Transverse colon (tissue), 4 donors: ENCODE data around the gene DIS3L2.

ENCODE experiments used
- CTCF ChIP-seq, 5 experiments: fragments of 200-600 bp in 3 of 5; fragments of 450-650 bp in 2 of 5; sonication (generic) in 3 of 5; IDR thresholded peaks; 1 replicate in 2 of 5; 2 replicates in 3 of 5; pipeline ENCODE4 v1.5.1; 2016 to 2017; ENCODE audit warnings: antibody characterized with exemption in 5 of 5, inconsistent platforms in 3 of 5, mild to moderate bottlenecking in 2 of 5, moderate library complexity in 1 of 5
- POLR2AphosphoS5 ChIP-seq, 3 donors: sonication (generic); formaldehyde crosslinking; IDR thresholded peaks; one replicate each; pipeline ENCODE4 v1.6.1; 2016; ENCODE audit warnings: antibody characterized with exemption in 3 of 3

- TF ChIP-seq CTCF (IDR thresholded peaks at IDR 0.05), result no peak
- no peak for TF ChIP-seq POLR2AphosphoS5 (IDR thresholded peaks at IDR 0.05)
These were observed 41.1 kb upstream of the DIS3L2 start for GRCh38 chr2:231920366-231920765.
